Sigmoid colon (tissue), 3 donors: ENCODE measurements around the gene YAE1.

ENCODE experiments used
- CTCF ChIP-seq, 4 experiments: fragments of 450-650 bp in 3 of 4; fragments of 200-600 bp in 1 of 4; IDR thresholded peaks; one replicate each; pipeline ENCODE4 v1.5.1; 2016 to 2019; ENCODE audit warnings: antibody characterized with exemption in 4 of 4, mild to moderate bottlenecking in 3 of 4, moderate library complexity in 2 of 4
- POLR2A ChIP-seq, 2 donors: fragments of 450-650 bp; IDR thresholded peaks; one replicate each; pipeline ENCODE4 v1.6.1; 2016; ENCODE audit warnings: antibody characterized with exemption in 2 of 2, mild to moderate bottlenecking in 2 of 2, moderate library complexity in 2 of 2

- TF ChIP-seq CTCF (IDR thresholded peaks at IDR 0.05) (no peak), POLR2A (IDR thresholded peaks at IDR 0.05) (no peak)
Measured at GRCh38 chr7:39582536-39582935, 16.3 kb downstream of the YAE1 start.
